Body of pancreas (tissue), 4 donors: Measurements from ENCODE around the gene MAGEA9B. TPM values are rescaled to one million over a fixed set of nuclear protein-coding genes. Genes with fewer than 3 reads are reported as not detected.
"Not testable (repeated sequence)": the region's sequence is repeated elsewhere in the genome, so short reads cannot be mapped to it uniquely, and the experiment has no call there.

ENCODE experiments used
- ATAC-seq: fragments of 150-250 bp; one replicate; pipeline ENCODE4 v1.9.1; 2016
- DNase-seq, 4 donors: peaks; one replicate each; pipeline ENCODE4 v3.0.0-alpha.2; 2019
- H3K27ac ChIP-seq, 4 donors: fragments of 200-600 bp; sonication (generic); 1 replicate in 3 of 4; 2 replicates in 1 of 4; pipeline versions ENCODE4 v1.5.1 to v1.6.1; 2016 to 2019; ENCODE audit warnings: mild to moderate bottlenecking in 1 of 4, mixed read lengths in 1 of 4, moderate library complexity in 1 of 4
- H3K27me3 ChIP-seq, 2 donors: fragments of 200-600 bp; sonication (generic); one replicate each; pipeline ENCODE4 v1.6.0; 2016; ENCODE audit warnings: mild to moderate bottlenecking in 1 of 2
- H3K36me3 ChIP-seq, 2 donors: fragments of 200-600 bp; sonication (generic); replicated peaks in 1 of 2; 2 replicates each; pipeline ENCODE4 v1.5.1; 2016; ENCODE audit warnings: low read depth in 2 of 2; ENCODE audit not compliant: insufficient read depth in 1 of 2
- H3K4me1 ChIP-seq: fragments of 200-600 bp; sonication (generic); one replicate; pipeline ENCODE4 v1.6.0; 2016
- H3K4me3 ChIP-seq, 2 donors: fragments of 200-600 bp; sonication (generic); 1 replicate in 1 of 2; 2 replicates in 1 of 2; pipeline ENCODE4 v1.5.1; 2016 to 2019
- H3K9me3 ChIP-seq, 3 donors: fragments of 200-600 bp; sonication (generic); 1 replicate in 2 of 3; 2 replicates in 1 of 3; pipeline ENCODE4 v1.5.1; 2016
- POLR2A ChIP-seq, 3 donors: fragments of 450-650 bp; IDR thresholded peaks; one replicate each; pipeline ENCODE4 v1.6.1; 2016; ENCODE audit warnings: antibody characterized with exemption in 3 of 3, mild to moderate bottlenecking in 2 of 3
- WGBS, 2 donors: methylation state at CpG; one replicate each; pipeline ENCODE4 v1.1.5; 2017; 5-methylcytosine and 5-hydroxymethylcytosine counted together
- intact Hi-C: fragments of 100-400 bp; cut with DNase I; formaldehyde crosslinking; loops from one replicate; pipeline ENCODE4 v1.15.1; 2023
- total RNA-seq, 2 donors: library from RNA; depleted of rRNA; stranded (reverse); fragments of >200 nt; gene quantifications; one replicate each; pipeline ENCODE4 v1.1.0, GENCODE V29; 2016
- TF ChIP-seq, protein P1 (sequence below), 7 experiments: fragments of 450-650 bp in 4 of 7; fragments of 200-600 bp in 3 of 7; sonication (generic) in 3 of 7; IDR thresholded peaks; one replicate each; pipeline ENCODE4 v1.5.1; 2016 to 2019; ENCODE audit warnings: antibody characterized with exemption in 7 of 7

The MAGEA9B gene
- total RNA-seq, 2 donors from 2014 or later = not detected

DNA sequence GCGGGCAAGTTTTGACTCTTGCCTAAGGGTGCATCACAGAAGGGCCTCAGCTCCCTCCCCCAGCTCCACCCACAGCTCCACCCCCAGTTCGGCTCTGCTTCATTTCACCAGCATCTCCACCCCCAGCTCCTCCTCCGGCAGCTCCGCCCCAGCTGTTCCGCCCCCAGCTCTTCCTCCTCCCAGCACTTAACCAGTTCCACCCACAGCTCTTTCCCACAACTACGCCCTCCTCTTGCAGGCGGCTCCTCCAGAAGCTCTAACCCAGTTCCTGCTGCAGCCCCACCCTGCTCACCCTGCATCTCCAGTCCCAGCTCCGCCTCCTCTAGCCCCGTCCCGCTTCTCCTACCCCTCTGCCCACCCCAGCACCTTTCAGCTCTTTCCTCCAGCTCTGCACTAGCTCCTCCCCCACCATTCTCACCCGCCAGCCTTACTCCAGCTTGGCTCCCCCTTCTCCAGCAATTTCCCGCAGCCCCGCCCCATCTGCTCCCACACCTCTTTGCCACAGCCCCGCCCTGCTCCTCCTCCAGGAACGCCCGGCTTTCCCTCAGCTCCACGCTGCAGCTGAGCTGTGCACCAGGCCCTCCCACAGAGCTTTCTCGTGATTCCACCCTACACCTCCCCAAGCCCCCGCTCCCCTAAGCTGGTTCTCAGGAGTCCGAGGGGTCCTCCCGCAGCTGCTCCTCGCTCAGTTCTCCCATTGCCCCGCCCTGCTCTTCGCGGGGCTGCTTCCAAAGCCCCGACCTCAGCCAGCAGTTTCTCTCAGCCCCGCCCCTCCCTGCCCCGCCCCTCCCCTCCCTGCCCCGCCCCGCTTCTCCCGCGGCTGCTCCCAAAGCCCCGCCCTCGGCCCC lies 47.8 kb downstream of the MAGEA9B start:
- Histone ChIP-seq H3K27ac (peak overlapping the region; percentile 78 to 98 (median 83)), H3K4me1 (peaks cover 5% of the 10 kb centered on the region), H3K27me3 (no peaks in the 10 kb centered on the region), H3K4me3 (peak overlapping the region in 1 of 2 donors; percentile 10), H3K9me3 (no peaks in the 10 kb centered on the region), H3K36me3 (no peaks in the 10 kb centered on the region)
- ATAC-seq = peak; percentile 67
- DNase-seq = peak; percentile 87 to 93 (median 90)
- intact Hi-C loops = no loop called here
- TF ChIP-seq POLR2A (IDR thresholded peaks at IDR 0.05) = peak in 1 of 3 donors; percentile 29
- TF ChIP-seq, protein P1, sequence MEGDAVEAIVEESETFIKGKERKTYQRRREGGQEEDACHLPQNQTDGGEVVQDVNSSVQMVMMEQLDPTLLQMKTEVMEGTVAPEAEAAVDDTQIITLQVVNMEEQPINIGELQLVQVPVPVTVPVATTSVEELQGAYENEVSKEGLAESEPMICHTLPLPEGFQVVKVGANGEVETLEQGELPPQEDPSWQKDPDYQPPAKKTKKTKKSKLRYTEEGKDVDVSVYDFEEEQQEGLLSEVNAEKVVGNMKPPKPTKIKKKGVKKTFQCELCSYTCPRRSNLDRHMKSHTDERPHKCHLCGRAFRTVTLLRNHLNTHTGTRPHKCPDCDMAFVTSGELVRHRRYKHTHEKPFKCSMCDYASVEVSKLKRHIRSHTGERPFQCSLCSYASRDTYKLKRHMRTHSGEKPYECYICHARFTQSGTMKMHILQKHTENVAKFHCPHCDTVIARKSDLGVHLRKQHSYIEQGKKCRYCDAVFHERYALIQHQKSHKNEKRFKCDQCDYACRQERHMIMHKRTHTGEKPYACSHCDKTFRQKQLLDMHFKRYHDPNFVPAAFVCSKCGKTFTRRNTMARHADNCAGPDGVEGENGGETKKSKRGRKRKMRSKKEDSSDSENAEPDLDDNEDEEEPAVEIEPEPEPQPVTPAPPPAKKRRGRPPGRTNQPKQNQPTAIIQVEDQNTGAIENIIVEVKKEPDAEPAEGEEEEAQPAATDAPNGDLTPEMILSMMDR (IDR thresholded peaks at IDR 0.05) = no peak
- WGBS, 2 donors = 0% methylated on average over 12 to 22 of the region's 34 CpGs

DNA sequence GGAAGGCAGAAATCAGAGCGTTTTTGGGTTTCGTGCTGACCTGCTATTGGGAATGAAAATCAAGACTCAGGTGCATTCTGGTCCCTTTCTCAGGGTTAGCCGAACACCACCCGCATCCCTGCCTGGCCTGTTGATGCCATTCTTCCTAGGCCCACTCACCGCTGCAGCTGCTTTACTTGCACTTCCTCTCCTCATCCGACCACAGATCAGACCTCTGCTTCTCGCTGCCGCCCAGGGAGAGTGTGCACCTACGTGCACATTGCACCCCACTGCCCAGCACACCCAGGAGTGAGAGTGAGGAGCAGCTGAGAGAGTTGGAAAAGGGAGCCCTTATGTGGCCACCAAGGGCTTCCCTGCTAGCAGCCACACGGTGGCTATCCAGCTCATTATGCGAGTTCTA lies 49.8 kb downstream of the MAGEA9B start:
- intact Hi-C loops = not testable (repeated sequence)

DNA sequence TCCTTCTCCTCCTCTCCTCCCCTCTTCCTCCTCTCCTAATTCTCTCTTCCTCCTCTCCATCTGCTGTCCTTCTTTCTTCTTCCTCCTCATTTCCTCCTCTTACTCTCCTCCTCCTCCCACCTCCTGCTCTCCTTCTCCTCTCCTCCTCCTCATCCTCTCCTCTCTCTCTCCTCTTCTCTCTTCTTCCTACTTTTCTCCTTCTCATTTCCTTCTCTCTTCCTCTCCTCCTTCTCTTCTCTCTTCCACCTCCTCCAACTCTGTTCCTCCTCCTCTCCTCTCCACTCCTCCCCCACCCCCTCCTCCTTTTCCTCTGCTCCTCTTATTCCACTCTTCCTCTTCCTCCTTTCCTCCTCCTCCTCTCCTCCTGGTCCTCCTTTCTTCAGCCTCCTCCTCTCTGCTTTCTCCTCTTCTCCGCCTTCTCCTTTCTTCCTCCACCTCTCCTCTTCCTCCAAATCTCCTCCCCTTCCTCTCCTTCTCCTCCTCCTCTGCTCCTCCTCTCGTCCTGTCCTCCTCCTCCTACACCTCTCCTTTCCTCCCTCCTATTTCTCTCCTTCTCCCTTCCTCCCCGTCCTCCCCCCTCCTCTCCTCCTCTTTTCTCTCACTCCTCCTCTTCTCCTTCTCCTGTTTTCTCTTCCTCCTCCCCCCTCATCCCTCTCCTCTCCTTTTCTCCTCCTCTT lies 52.2 kb downstream of the MAGEA9B start:
- WGBS, 2 donors = 76% methylated on average over 3 of the region's 3 CpGs; no CpG with 5 or more reads in 1 of the 2 donors
- H3K4me3 ChIP-seq, H3K27me3 ChIP-seq, H3K9me3 ChIP-seq, intact Hi-C loops, H3K27ac ChIP-seq, H3K4me1 ChIP-seq, H3K36me3 ChIP-seq, DNase-seq, ATAC-seq: not testable (repeated sequence)

More for the DNA sequence above, 49.8 kb downstream of the MAGEA9B start:
- not testable (repeated sequence) for H3K27me3 ChIP-seq, H3K4me1 ChIP-seq, H3K27ac ChIP-seq, DNase-seq, H3K4me3 ChIP-seq, H3K9me3 ChIP-seq, ATAC-seq, H3K36me3 ChIP-seq
- 100% methylated on average over 2 of the region's 11 CpGs; no CpG with 5 or more reads in 1 of the 2 donors for WGBS, 2 donors

DNA sequence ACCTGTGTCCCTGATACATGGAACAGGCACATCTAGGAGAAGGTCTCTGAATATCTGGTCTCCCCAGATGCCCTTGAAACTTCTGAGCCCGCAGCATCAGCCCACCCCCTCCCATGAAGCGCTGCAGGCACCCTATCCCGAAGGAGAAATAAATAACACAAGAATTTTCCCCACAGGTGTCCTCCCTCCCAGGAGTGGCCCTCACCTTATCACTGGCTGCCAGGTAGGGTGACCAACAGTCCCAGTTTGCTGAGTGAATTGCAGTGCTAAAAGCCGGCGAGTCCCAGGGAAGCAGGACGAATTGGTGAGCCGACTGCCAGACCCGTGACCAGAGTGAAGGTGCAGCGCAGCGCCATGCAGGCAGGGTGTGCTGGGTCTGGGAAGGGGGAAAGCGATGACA lies 53.3 kb downstream of the MAGEA9B start:
- 25% methylated on average over 8 of the region's 11 CpGs; no CpG with 5 or more reads in 1 of the 2 donors for WGBS, 2 donors
- H3K27me3 ChIP-seq, H3K9me3 ChIP-seq, intact Hi-C loops, H3K27ac ChIP-seq, H3K36me3 ChIP-seq, H3K4me3 ChIP-seq, H3K4me1 ChIP-seq: not testable (repeated sequence)
- ATAC-seq = peak; percentile 58
- DNase-seq = peak in 1 of 4 donors; percentile 43

DNA sequence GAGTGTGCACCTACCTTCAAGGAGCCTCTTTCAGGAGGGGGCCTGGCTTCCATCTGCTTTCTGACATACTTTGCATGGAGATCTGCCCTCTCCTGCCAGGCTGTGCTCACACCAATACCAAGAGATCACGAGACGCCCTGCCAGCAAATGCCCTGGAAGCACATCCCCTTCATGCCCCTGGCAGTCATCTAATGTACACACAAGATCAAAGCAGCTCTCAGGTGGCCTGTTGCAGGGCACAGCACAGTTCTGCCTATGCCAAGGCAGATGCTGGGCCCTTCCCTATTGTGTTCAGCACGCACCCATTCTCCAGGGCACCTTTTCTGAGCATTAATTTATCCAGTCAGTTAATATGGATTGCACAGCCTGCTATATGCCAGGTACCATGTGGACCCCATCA lies 54.4 kb downstream of the MAGEA9B start:
- H3K27ac ChIP-seq, ATAC-seq, H3K27me3 ChIP-seq, H3K9me3 ChIP-seq, H3K36me3 ChIP-seq, intact Hi-C loops, H3K4me3 ChIP-seq, H3K4me1 ChIP-seq, DNase-seq: not testable (repeated sequence)
- no CpG with 5 or more reads among the region's 3 CpGs for WGBS, 2 donors

Other genes starting within 250 kb of the MAGEA9B start
- 10 to 100 TPM; 39.7 to 49.4 TPM for gene IDS, start 82.2 kb downstream of the MAGEA9B start, total RNA-seq
- 1 to 10 TPM; 7.8 to 8.2 TPM for gene EOLA1, start 46.4 kb downstream of the MAGEA9B start, total RNA-seq
- gene HSFX3, start 37.5 kb downstream of the MAGEA9B start, total RNA-seq = not detected
- gene HSFX2, start 7.9 kb upstream of the MAGEA9B start, total RNA-seq = not detected
- gene TMEM185A, start 44.3 kb upstream of the MAGEA9B start, total RNA-seq = 1 to 10 TPM; 7.3 to 8.0 TPM
- gene MAGEA11, start 124.6 kb upstream of the MAGEA9B start, total RNA-seq = not detected
- gene HSFX1, start 186.6 kb upstream of the MAGEA9B start, total RNA-seq = 1 to 10 TPM in 1 of 2 donors, under 1 TPM in 1; 0.26 to 4.3 TPM
- not detected for gene MAGEA9, start 194.5 kb upstream of the MAGEA9B start, total RNA-seq